Activated CD4-positive, alpha-beta memory T cell treated with anti-CD3 and anti-CD28 coated beads, Interleukin-2, amount 10 ng/mL, durations not matched to agents 7 days and 5 days (primary cell): Measurements from ENCODE around the gene LVRN. TPM values are rescaled to one million over a fixed set of nuclear protein-coding genes. Genes with fewer than 3 reads are reported as not detected.
"Not testable (repeated sequence)": the region's sequence is repeated elsewhere in the genome, so short reads cannot be mapped to it uniquely, and the experiment has no call there.

ENCODE experiments used
- CTCF ChIA-PET: fragments of 350-600 bp; sonication (Branson Sonifier 250); formaldehyde crosslinking; loops from one replicate; lab custom pipeline; 2021; ENCODE audit warnings: antibody characterized with exemption, inconsistent platforms; lab: Charles Lee
- POLR2A ChIA-PET: fragments of 350-600 bp; sonication (Branson Sonifier 250); formaldehyde crosslinking; loops from one replicate; lab custom pipeline; 2021; ENCODE audit warnings: antibody characterized with exemption; lab: Charles Lee
- DNase-seq: peaks from one replicate; pipeline ENCODE4 v3.0.0-alpha.2; 2020
- H3K27ac Mint-ChIP-seq: one replicate; pipeline ENCODE4 v1.8.0; 2021; ENCODE audit warnings: mild to moderate bottlenecking, mixed read lengths
- H3K27me3 Mint-ChIP-seq: one replicate; pipeline ENCODE4 v1.8.0; 2021; ENCODE audit warnings: mixed read lengths
- H3K36me3 Mint-ChIP-seq: one replicate; pipeline ENCODE4 v1.8.0; 2021; ENCODE audit warnings: low read depth, mixed read lengths
- H3K4me1 Mint-ChIP-seq: one replicate; pipeline ENCODE4 v1.8.0; 2021; ENCODE audit warnings: mixed read lengths
- H3K4me3 Mint-ChIP-seq: one replicate; pipeline ENCODE4 v1.8.0; 2021; ENCODE audit warnings: mild to moderate bottlenecking, mixed read lengths
- H3K9me3 Mint-ChIP-seq: one replicate; pipeline ENCODE4 v1.8.0; 2021; ENCODE audit warnings: mixed read lengths
- total RNA-seq, 2 experiments: library from RNA; stranded (reverse); gene quantifications; one replicate each; pipeline ENCODE4 v1.2.3, GENCODE V29; 2021

The LVRN gene
- under 1 TPM in 1 of 2 experiments, not detected in 1; 0.13 TPM for total RNA-seq

GRCh38 chr5:115962239-115962564 lies at the start of gene LVRN:
Gene LVRN, plus strand, starts transcription at chr5:115962475. Its CDS starts 143 bp downstream, at chr5:115962618.
- Mint-ChIP-seq H3K4me1 (no peaks in the 10 kb centered on the region), H3K36me3 (no peaks in the 10 kb centered on the region), H3K4me3 (no peak within 1 kb of the TSS), H3K9me3 (no peaks in the 10 kb centered on the region), H3K27me3 (peaks cover 64% of the 10 kb centered on the region), H3K27ac (no peak within 1 kb of the TSS)
- ChIA-PET CTCF (no interaction called here), POLR2A (no interaction called here)
- no peak for DNase-seq

DNA sequence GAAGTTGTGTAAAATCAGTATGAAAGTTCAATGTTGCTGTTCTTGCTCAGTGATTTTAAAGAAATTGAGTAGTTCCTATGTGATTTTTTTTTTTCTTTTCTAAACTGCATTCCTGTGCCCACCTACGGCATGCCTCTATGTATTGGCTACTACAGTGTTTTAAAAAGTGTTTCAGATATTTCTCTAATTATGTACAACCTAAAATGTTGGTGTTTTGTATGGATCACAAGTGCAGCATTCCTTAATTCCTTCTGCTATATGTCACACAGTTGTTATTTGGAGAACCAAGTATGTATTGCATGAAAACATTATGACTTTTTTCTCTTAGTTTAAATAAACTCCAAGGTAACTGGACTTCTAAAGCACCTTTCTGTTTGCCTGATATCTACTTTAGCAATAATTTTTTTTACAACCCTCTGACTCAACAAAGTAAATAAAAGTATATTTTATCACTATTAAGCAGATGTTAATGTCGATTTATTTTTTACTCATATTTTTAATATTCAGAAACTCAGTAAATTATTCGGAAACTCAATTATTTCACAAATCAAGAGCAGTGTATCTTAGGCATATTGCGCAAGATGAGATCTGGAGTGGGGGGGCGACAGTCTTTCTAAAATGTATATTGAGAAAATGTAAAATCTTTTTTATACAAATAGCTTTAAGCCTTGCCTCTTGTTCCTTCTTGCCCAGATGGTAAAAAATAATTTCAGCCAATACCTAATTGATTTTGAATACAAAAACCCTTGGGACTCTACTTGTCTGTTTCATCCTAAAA lies 48.5 kb upstream of the LVRN start:
- DNase-seq, H3K27me3 Mint-ChIP-seq, H3K27ac Mint-ChIP-seq, H3K4me1 Mint-ChIP-seq, H3K4me3 Mint-ChIP-seq, H3K9me3 Mint-ChIP-seq, H3K36me3 Mint-ChIP-seq, POLR2A ChIA-PET: not testable (repeated sequence)
- CTCF ChIA-PET = interaction anchor here (0.9 kb wide), 1 partner anchor 154 kb away, joined by 3 read pairs; no protein-coding TSS in a partner anchor

DNA sequence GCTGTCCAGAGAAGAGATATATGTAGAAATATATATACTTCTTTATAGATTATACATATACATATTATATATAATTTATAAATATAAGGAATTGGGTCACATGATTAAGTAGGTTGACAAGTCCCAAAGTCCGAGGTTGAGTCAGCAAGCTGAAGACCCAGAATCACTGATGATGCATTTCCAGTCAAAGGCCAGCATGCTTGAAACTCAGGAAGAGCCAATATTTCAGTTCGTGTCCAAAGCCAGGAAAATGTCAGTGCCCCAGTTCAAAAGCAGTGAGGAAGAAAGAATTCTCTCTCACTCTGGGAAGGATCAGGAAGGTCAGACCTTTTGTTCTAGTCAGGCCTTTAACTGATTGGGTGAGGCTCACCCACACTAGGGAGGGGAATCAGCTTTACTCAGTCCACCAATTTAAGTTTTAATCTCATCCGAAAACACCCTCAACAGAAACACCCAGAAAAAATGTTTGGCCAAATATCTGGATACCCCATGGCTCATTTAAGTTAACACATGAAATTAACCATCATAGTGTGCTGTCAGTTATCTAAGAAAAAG lies 42.0 kb upstream of the LVRN start:
- Mint-ChIP-seq H3K4me1 (no peaks in the 10 kb centered on the region), H3K27ac (no peak overlapping the region), H3K4me3 (no peak overlapping the region), H3K9me3 (no peaks in the 10 kb centered on the region), H3K27me3 (no peaks in the 10 kb centered on the region), H3K36me3 (no peaks in the 10 kb centered on the region)
- POLR2A ChIA-PET = no interaction called here
- no peak for DNase-seq
- CTCF ChIA-PET = no interaction called here

GRCh38 chr5:115928578-115929407 lies 33.5 kb upstream of the LVRN start:
- H3K4me1 Mint-ChIP-seq, DNase-seq, H3K36me3 Mint-ChIP-seq, H3K4me3 Mint-ChIP-seq, H3K27ac Mint-ChIP-seq, POLR2A ChIA-PET, CTCF ChIA-PET, H3K9me3 Mint-ChIP-seq, H3K27me3 Mint-ChIP-seq: not testable (repeated sequence)

DNA sequence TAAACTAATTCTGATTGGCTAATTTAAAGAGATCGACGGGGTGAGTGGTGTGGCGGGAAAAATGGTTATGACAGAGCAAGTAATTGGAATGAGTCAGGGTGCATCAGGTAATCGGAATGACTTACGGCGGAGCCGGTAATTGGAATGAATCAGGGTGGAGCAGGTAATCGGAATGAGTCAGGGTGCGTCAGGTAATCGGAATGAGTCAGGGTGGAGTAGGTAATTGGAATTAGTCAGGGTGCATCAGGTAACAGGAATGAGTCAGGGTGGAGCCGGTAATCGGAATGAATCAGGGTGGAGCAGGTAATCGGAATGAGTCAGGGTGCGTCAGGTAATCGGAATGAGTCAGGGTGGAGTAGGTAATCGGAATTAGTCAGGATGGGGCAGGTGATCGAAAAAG lies 32.1 kb upstream of the LVRN start:
- H3K4me1 Mint-ChIP-seq, H3K27me3 Mint-ChIP-seq, H3K9me3 Mint-ChIP-seq, CTCF ChIA-PET, H3K4me3 Mint-ChIP-seq, POLR2A ChIA-PET, DNase-seq, H3K27ac Mint-ChIP-seq, H3K36me3 Mint-ChIP-seq: not testable (repeated sequence)

GRCh38 chr5:115930630-115931337 lies 31.5 kb upstream of the LVRN start:
- H3K36me3 Mint-ChIP-seq = no peaks in the 10 kb centered on the region
- H3K4me1 Mint-ChIP-seq = no peaks in the 10 kb centered on the region
- ChIA-PET POLR2A (no interaction called here), CTCF (no interaction called here)
- H3K9me3 Mint-ChIP-seq = no peaks in the 10 kb centered on the region
- no peak overlapping the region for H3K4me3 Mint-ChIP-seq
- no peak overlapping the region for H3K27ac Mint-ChIP-seq
- DNase-seq = no peak
- H3K27me3 Mint-ChIP-seq = no peaks in the 10 kb centered on the region

DNA sequence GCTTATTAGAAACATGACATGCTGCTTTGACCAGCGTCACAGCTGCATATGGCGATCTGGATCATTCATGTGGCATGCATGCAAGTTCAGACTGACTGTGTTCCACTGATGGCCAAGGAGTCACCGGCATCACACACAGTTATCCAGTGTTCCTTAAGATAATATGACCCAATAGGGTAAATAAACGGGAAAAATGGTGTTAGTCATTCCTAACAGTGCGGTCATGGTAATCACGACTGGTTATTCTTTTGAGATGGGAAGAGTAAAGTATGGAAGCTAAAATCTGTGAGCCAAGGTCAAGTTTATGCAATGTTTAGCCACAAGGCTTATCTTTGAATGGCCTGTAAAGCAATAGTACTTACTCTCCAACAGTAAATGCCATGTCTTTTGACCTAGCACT lies 29.3 kb upstream of the LVRN start:
- POLR2A ChIA-PET = no interaction called here
- CTCF ChIA-PET = no interaction called here

DNA sequence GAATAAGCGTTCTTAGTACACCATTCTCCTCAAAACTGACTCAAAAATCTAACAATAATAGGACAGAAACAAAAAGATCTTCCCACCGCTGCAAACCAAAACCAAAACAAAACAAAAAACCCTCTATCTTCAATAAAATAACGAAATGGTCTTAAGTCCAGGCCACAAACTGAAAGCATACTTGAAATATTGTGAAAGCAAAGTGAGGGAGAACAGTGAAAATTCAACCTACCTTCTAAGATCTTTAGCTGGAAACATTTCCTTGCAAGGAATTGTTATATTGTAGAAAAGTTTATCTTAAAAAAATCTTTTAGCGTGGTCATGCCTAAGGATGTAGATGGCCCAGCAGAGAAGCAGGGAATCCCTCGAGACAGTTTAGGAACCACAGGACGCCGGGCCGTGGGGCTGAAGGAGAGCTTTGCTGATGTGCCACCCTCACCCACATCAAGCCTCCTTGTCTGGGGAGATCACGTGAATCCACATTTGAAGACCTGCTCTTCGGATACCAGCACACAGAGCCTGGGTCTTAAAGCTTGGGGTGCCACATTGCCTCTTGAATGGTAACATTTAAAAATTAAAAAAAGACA lies 27.8 kb upstream of the LVRN start:
- H3K27me3 Mint-ChIP-seq = peaks cover 3% of the 10 kb centered on the region
- ChIA-PET POLR2A (no interaction called here), CTCF (interaction anchor here (0.6 kb wide), 1 partner anchor 89 kb away, joined by 4 read pairs; no protein-coding TSS in a partner anchor)

More for the DNA sequence above, 29.3 kb upstream of the LVRN start:
- no peaks in the 10 kb centered on the region for H3K36me3 Mint-ChIP-seq
- DNase-seq = no peak
- no peak overlapping the region for H3K27ac Mint-ChIP-seq
- no peaks in the 10 kb centered on the region for H3K9me3 Mint-ChIP-seq
- no peaks in the 10 kb centered on the region for H3K4me1 Mint-ChIP-seq
- H3K4me3 Mint-ChIP-seq = no peak overlapping the region
- H3K27me3 Mint-ChIP-seq = peaks cover 3% of the 10 kb centered on the region

DNA sequence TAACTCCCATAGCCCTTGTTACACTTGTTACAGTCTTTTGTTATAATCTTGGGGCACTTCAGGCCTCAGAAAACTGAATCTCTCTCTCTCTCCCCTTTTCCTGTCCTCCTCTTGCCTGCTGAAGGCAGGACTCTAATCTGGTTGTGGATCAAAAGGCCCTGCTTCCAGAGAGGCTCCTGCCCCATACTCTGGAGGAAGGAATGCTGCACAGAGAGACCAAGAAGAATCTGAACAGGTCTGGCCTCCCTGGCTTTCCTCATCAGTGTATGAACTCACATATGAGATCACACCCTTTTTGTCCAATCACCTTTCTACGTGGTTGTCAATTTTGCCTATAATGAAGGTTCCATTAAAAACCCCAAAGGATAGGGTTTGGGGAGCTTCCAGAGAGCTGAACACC lies 26.2 kb upstream of the LVRN start:
- CTCF ChIA-PET = no interaction called here
- Mint-ChIP-seq H3K27ac (no peak overlapping the region), H3K4me1 (no peaks in the 10 kb centered on the region)

More for the DNA sequence above, 27.8 kb upstream of the LVRN start:
- Mint-ChIP-seq H3K9me3 (no peaks in the 10 kb centered on the region), H3K36me3 (no peaks in the 10 kb centered on the region), H3K27ac (no peak overlapping the region), H3K4me3 (no peak overlapping the region), H3K4me1 (no peaks in the 10 kb centered on the region)
- DNase-seq = no peak

GRCh38 chr5:115939059-115939458 lies 23.2 kb upstream of the LVRN start:
- H3K4me3 Mint-ChIP-seq = no peak overlapping the region
- no peaks in the 10 kb centered on the region for H3K9me3 Mint-ChIP-seq
- peaks cover 3% of the 10 kb centered on the region for H3K27me3 Mint-ChIP-seq
- no peak for DNase-seq
- no peaks in the 10 kb centered on the region for H3K36me3 Mint-ChIP-seq
- POLR2A ChIA-PET = no interaction called here
- H3K4me1 Mint-ChIP-seq = no peaks in the 10 kb centered on the region
- no peak overlapping the region for H3K27ac Mint-ChIP-seq
- CTCF ChIA-PET = no interaction called here

More for the DNA sequence above, 26.2 kb upstream of the LVRN start:
- Mint-ChIP-seq H3K9me3 (no peaks in the 10 kb centered on the region), H3K27me3 (peaks cover 3% of the 10 kb centered on the region), H3K4me3 (no peak overlapping the region), H3K36me3 (no peaks in the 10 kb centered on the region)
- DNase-seq = no peak
- POLR2A ChIA-PET = no interaction called here

GRCh38 chr5:115940080-115940810 lies 22.0 kb upstream of the LVRN start:
- Mint-ChIP-seq H3K27me3 (peaks cover 3% of the 10 kb centered on the region), H3K4me3 (no peak overlapping the region), H3K36me3 (no peaks in the 10 kb centered on the region), H3K4me1 (no peaks in the 10 kb centered on the region), H3K9me3 (no peaks in the 10 kb centered on the region), H3K27ac (no peak overlapping the region)
- no peak for DNase-seq
- POLR2A ChIA-PET = no interaction called here
- CTCF ChIA-PET = interaction anchor here (0.5 kb wide), 1 partner anchor 19 kb away, joined by 4 read pairs; no protein-coding TSS in a partner anchor

GRCh38 chr5:115941051-115941675 lies 21.1 kb upstream of the LVRN start:
- POLR2A ChIA-PET = no interaction called here
- no peaks in the 10 kb centered on the region for H3K9me3 Mint-ChIP-seq
- H3K27ac Mint-ChIP-seq = no peak overlapping the region
- peaks cover 3% of the 10 kb centered on the region for H3K27me3 Mint-ChIP-seq
- CTCF ChIA-PET = no interaction called here
- H3K36me3 Mint-ChIP-seq = no peaks in the 10 kb centered on the region
- H3K4me3 Mint-ChIP-seq = no peak overlapping the region
- no peaks in the 10 kb centered on the region for H3K4me1 Mint-ChIP-seq
- DNase-seq = no peak
